Liver (tissue), 9 donors: ENCODE results near the gene PACC1. TPM values are rescaled to one million over a fixed set of nuclear protein-coding genes. Genes with fewer than 3 reads are reported as not detected.

Experiments used
- DNase-seq: peaks from one replicate; pipeline ENCODE4 v3.0.0-alpha.2; 2017; ENCODE audit warnings: low spot score
- H3K27ac ChIP-seq, 2 donors: one replicate each; pipeline ENCODE4 v1.7.0; 2013; ENCODE audit warnings: inconsistent platforms in 2 of 2, low read length in 2 of 2, control low read depth in 1 of 2, low read depth in 1 of 2, mild to moderate bottlenecking in 1 of 2
- H3K27me3 ChIP-seq, 4 donors: one replicate each; pipeline versions ENCODE4 v1.6.1 to v1.7.0; 2013; ENCODE audit warnings: low read length in 3 of 4, inconsistent platforms in 1 of 4, mild to moderate bottlenecking in 1 of 4, moderate library complexity in 1 of 4; ENCODE audit not compliant: control insufficient read depth in 4 of 4, insufficient read depth in 4 of 4
- H3K36me3 ChIP-seq, 4 donors: one replicate each; pipeline versions ENCODE4 v1.6.1 to v1.7.0; 2013; ENCODE audit warnings: low read length in 3 of 4, mild to moderate bottlenecking in 3 of 4, low read depth in 1 of 4, moderate library complexity in 1 of 4; ENCODE audit not compliant: control insufficient read depth in 4 of 4, insufficient read depth in 3 of 4
- H3K4me1 ChIP-seq, 4 donors: one replicate each; pipeline versions ENCODE4 v1.6.1 to v1.7.0; 2013; ENCODE audit warnings: low read length in 3 of 4, mild to moderate bottlenecking in 3 of 4, moderate library complexity in 1 of 4; ENCODE audit not compliant: control insufficient read depth in 4 of 4, insufficient read depth in 4 of 4
- H3K4me3 ChIP-seq, 3 donors: one replicate each; pipeline versions ENCODE4 v1.6.1 to v1.7.0; 2013; ENCODE audit warnings: low read length in 3 of 3, control low read depth in 1 of 3, low read depth in 1 of 3, mild to moderate bottlenecking in 1 of 3
- H3K9ac ChIP-seq, 2 donors: one replicate each; pipeline ENCODE4 v1.7.0; 2013; ENCODE audit warnings: low read length in 2 of 2, mild to moderate bottlenecking in 2 of 2, moderate library complexity in 2 of 2, control low read depth in 1 of 2, low read depth in 1 of 2
- H3K9me3 ChIP-seq, 4 donors: one replicate each; pipeline versions ENCODE4 v1.6.1 to v1.7.0; 2013; ENCODE audit warnings: low read length in 3 of 4; ENCODE audit not compliant: control insufficient read depth in 4 of 4
- EGR1 ChIP-seq, 2 donors: IDR thresholded peaks; 2 replicates each; pipeline ENCODE4 v1.6.1; 2016 to 2018; ENCODE audit warnings: antibody characterized with exemption in 2 of 2, low read depth in 2 of 2
- FOXA1 ChIP-seq: IDR thresholded peaks from 2 replicates; pipeline ENCODE4 v1.6.1; 2016; ENCODE audit warnings: antibody characterized with exemption
- FOXA2 ChIP-seq: IDR thresholded peaks from 2 replicates; pipeline ENCODE4 v1.6.1; 2016; ENCODE audit warnings: antibody characterized with exemption
- GABPA ChIP-seq, 2 donors: IDR thresholded peaks in 1 of 2; conservative IDR thresholded peaks in 1 of 2; 2 replicates each; pipeline ENCODE4 v1.6.1; 2016; ENCODE audit warnings: antibody characterized with exemption in 2 of 2, mild to moderate bottlenecking in 1 of 2, moderate library complexity in 1 of 2
- HNF4A ChIP-seq, 2 donors: conservative IDR thresholded peaks; 2 replicates each; pipeline ENCODE4 v1.6.1; 2016; ENCODE audit warnings: antibody characterized with exemption in 2 of 2, mild to moderate bottlenecking in 2 of 2
- HNF4G ChIP-seq: IDR thresholded peaks from 2 replicates; pipeline ENCODE4 v1.6.1; 2016; ENCODE audit warnings: antibody characterized with exemption
- JUND ChIP-seq, 2 donors: IDR thresholded peaks; 2 replicates each; pipeline ENCODE4 v1.6.1; 2016; ENCODE audit warnings: antibody characterized with exemption in 2 of 2
- MAX ChIP-seq: IDR thresholded peaks from 2 replicates; pipeline ENCODE4 v1.6.1; 2016; ENCODE audit warnings: antibody characterized with exemption
- NR2F2 ChIP-seq: IDR thresholded peaks from 2 replicates; pipeline ENCODE4 v1.6.1; 2016; ENCODE audit warnings: antibody characterized with exemption
- RAD21 ChIP-seq, 2 donors: IDR thresholded peaks; 2 replicates each; pipeline ENCODE4 v1.6.1; 2016; ENCODE audit warnings: antibody characterized with exemption in 2 of 2, mild to moderate bottlenecking in 2 of 2
- RXRA ChIP-seq, 2 donors: IDR thresholded peaks; 2 replicates each; pipeline ENCODE4 v1.6.1; 2017 to 2018; ENCODE audit warnings: antibody characterized with exemption in 2 of 2, mild to moderate bottlenecking in 1 of 2
- SP1 ChIP-seq: IDR thresholded peaks from 2 replicates; pipeline ENCODE4 v1.6.1; 2018; ENCODE audit warnings: antibody characterized with exemption, mild to moderate bottlenecking
- TAF1 ChIP-seq: conservative IDR thresholded peaks from 2 replicates; pipeline ENCODE4 v1.6.1; 2016; ENCODE audit warnings: antibody characterized with exemption, mild to moderate bottlenecking
- YY1 ChIP-seq: IDR thresholded peaks from 2 replicates; pipeline ENCODE4 v1.6.1; 2016; ENCODE audit warnings: antibody characterized with exemption, mild to moderate bottlenecking
- ZBTB33 ChIP-seq: IDR thresholded peaks from 2 replicates; pipeline ENCODE4 v1.6.1; 2016; ENCODE audit warnings: antibody characterized with exemption
- whole genome bisulfite sequencing: extraction: QIAGEN DNeasy Blood & Tissue Kit; methylation state at CpG from one replicate; pipeline ENCODE4 v1.1.7; 2013; 5-methylcytosine and 5-hydroxymethylcytosine counted together
- polyA plus RNA-seq, 2 donors: library from polyadenylated mRNA; stranded (reverse) in 1 of 2; unstranded in 1 of 2; fragments of 200-250 nt in 1 of 2; fragments of >200 nt in 1 of 2; fragmentation: Nextera tagmentation in 1 of 2; extraction: Ambion mirVana in 1 of 2; gene quantifications; one replicate each; pipeline versions ENCODE4 v1.2.1 to v1.2.3, GENCODE V29; 2013 to 2015
- total RNA-seq, 2 donors: library from RNA; depleted of rRNA; stranded (reverse); fragments of >200 nt; gene quantifications; one replicate each; pipeline ENCODE4 v1.2.3, GENCODE V29; 2014
- TF ChIP-seq, protein P1 (sequence below): IDR thresholded peaks from 2 replicates; pipeline ENCODE4 v1.6.1; 2016; ENCODE audit warnings: antibody characterized with exemption
- TF ChIP-seq, protein P2 (sequence below): fragments of 150-350 bp; IDR thresholded peaks from 2 replicates; pipeline ENCODE4 v1.5.1; 2017; ENCODE audit warnings: improper control_type of control experiment, low read depth, low read length; ENCODE audit not compliant: missing input control
- TF ChIP-seq, protein P3 (sequence below): IDR thresholded peaks from 2 replicates; pipeline ENCODE4 v1.6.1; 2016; ENCODE audit warnings: antibody characterized with exemption, mild to moderate bottlenecking
- donor health status: healthy.
- donor health status: healthy.
- donor health status: healthy.
- donor health status: healthy.
- donor health status: healthy.

PACC1 gene
- total and polyA plus RNA-seq, 4 donors = 1.4 to 3.4 (median 1.7) TPM

- 87% methylated on average over 1 of the region's 1 CpG for WGBS
- no peak overlapping the region for H3K27ac ChIP-seq
- no peak for DNase-seq
- peaks cover 0 to 1% (median 0%) of the 10 kb centered on the region in 4 donors for H3K4me1 ChIP-seq
- H3K9ac ChIP-seq = no peak overlapping the region
- no peaks in the 10 kb centered on the region for H3K9me3 ChIP-seq
- TF ChIP-seq FOXA1 (no peak), RAD21 (IDR thresholded peaks at IDR 0.05) (no peak), RXRA (IDR thresholded peaks at IDR 0.05) (no peak), HNF4A (conservative IDR thresholded peaks at IDR 0.05) (no peak), JUND (IDR thresholded peaks at IDR 0.05) (no peak), YY1 (no peak)
- TF ChIP-seq, protein P1, sequence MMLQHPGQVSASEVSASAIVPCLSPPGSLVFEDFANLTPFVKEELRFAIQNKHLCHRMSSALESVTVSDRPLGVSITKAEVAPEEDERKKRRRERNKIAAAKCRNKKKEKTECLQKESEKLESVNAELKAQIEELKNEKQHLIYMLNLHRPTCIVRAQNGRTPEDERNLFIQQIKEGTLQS = no peak
- TF ChIP-seq, protein P2, sequence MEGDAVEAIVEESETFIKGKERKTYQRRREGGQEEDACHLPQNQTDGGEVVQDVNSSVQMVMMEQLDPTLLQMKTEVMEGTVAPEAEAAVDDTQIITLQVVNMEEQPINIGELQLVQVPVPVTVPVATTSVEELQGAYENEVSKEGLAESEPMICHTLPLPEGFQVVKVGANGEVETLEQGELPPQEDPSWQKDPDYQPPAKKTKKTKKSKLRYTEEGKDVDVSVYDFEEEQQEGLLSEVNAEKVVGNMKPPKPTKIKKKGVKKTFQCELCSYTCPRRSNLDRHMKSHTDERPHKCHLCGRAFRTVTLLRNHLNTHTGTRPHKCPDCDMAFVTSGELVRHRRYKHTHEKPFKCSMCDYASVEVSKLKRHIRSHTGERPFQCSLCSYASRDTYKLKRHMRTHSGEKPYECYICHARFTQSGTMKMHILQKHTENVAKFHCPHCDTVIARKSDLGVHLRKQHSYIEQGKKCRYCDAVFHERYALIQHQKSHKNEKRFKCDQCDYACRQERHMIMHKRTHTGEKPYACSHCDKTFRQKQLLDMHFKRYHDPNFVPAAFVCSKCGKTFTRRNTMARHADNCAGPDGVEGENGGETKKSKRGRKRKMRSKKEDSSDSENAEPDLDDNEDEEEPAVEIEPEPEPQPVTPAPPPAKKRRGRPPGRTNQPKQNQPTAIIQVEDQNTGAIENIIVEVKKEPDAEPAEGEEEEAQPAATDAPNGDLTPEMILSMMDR = no peak
- H3K36me3 ChIP-seq = peaks cover 0 to 26% (median 19%) of the 10 kb centered on the region in 4 donors
- H3K27me3 ChIP-seq = no peaks in the 10 kb centered on the region
- H3K4me3 ChIP-seq = no peak overlapping the region
These were observed 68.1 kb downstream of the PACC1 start for GRCh38 chr1:212346601-212347000.

DNA sequence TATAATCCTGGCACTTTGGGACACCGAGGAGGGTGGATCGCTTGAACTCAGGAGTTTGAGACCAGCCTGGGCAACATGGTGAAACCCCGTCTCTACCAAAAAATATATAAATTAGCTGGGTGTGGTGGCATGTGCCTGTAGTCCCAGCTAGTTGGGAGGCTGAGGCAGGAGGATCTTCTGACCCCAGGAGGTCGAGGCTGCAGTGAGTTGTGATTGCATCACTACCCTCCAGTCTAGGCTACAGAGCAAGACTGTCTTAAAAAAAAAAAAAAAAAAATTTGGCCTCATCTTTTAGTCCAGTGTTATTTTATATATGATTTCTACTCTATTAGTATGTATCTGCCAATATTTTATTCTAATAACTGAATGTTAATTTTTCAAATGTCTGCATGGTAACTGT, 69.8 kb downstream of the PACC1 start:
- no peak overlapping the region for H3K4me3 ChIP-seq
- H3K36me3 ChIP-seq = peaks cover 0 to 26% (median 21%) of the 10 kb centered on the region in 4 donors
- no peaks in the 10 kb centered on the region for H3K9me3 ChIP-seq
- TF ChIP-seq TAF1 = no peak
- TF ChIP-seq, protein P1 = no peak
- TF ChIP-seq EGR1 (IDR thresholded peaks at IDR 0.05; ENCODE audit: low read depth in 2 of 2) = no peak
- no peak for TF ChIP-seq MAX
- no peak for TF ChIP-seq HNF4G
- TF ChIP-seq RAD21 (IDR thresholded peaks at IDR 0.05) = no peak
- TF ChIP-seq ZBTB33 = no peak
- TF ChIP-seq, protein P3, sequence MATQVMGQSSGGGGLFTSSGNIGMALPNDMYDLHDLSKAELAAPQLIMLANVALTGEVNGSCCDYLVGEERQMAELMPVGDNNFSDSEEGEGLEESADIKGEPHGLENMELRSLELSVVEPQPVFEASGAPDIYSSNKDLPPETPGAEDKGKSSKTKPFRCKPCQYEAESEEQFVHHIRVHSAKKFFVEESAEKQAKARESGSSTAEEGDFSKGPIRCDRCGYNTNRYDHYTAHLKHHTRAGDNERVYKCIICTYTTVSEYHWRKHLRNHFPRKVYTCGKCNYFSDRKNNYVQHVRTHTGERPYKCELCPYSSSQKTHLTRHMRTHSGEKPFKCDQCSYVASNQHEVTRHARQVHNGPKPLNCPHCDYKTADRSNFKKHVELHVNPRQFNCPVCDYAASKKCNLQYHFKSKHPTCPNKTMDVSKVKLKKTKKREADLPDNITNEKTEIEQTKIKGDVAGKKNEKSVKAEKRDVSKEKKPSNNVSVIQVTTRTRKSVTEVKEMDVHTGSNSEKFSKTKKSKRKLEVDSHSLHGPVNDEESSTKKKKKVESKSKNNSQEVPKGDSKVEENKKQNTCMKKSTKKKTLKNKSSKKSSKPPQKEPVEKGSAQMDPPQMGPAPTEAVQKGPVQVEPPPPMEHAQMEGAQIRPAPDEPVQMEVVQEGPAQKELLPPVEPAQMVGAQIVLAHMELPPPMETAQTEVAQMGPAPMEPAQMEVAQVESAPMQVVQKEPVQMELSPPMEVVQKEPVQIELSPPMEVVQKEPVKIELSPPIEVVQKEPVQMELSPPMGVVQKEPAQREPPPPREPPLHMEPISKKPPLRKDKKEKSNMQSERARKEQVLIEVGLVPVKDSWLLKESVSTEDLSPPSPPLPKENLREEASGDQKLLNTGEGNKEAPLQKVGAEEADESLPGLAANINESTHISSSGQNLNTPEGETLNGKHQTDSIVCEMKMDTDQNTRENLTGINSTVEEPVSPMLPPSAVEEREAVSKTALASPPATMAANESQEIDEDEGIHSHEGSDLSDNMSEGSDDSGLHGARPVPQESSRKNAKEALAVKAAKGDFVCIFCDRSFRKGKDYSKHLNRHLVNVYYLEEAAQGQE = no peak
- no peak for TF ChIP-seq HNF4A (conservative IDR thresholded peaks at IDR 0.05)
- no peak for TF ChIP-seq JUND (IDR thresholded peaks at IDR 0.05)
- no peak for TF ChIP-seq GABPA (IDR thresholded peaks at IDR 0.05 in 1 of 2, conservative IDR thresholded peaks at IDR 0.05 in 1 of 2)
- TF ChIP-seq FOXA2 = no peak
- no peak for TF ChIP-seq YY1
- TF ChIP-seq, protein P2 = no peak
- TF ChIP-seq RXRA (IDR thresholded peaks at IDR 0.05) = no peak
- no peak for TF ChIP-seq NR2F2
- TF ChIP-seq SP1 = no peak
- TF ChIP-seq FOXA1 = no peak
- H3K4me1 ChIP-seq = peaks cover 0 to 4% (median under 1%) of the 10 kb centered on the region in 4 donors
- H3K27me3 ChIP-seq = no peaks in the 10 kb centered on the region
- no peak overlapping the region for H3K27ac ChIP-seq
- no peak for DNase-seq
- no peak overlapping the region for H3K9ac ChIP-seq
- WGBS = 98% methylated on average over 4 of the region's 4 CpGs
